ENCODE results near the gene SLC5A5. TPM values are rescaled to one million over a fixed set of nuclear protein-coding genes. Genes with fewer than 3 reads are reported as not detected.
A peak's percentile ranks its signal among the peaks of the same experiment; 100 is the strongest.

The SLC5A5 gene
- total RNA-seq, 3 donors from 2014 or later: not detected

- Histone ChIP-seq H3K4me3 (no peak overlapping the region), H3K36me3 (no peaks in the 10 kb centered on the region), H3K9me3 (no peaks in the 10 kb centered on the region), H3K27ac (no peak overlapping the region), H3K4me1 (no peaks in the 10 kb centered on the region), H3K27me3 (no peaks in the 10 kb centered on the region)
- TF ChIP-seq CTCF (IDR thresholded peaks at IDR 0.05) (no peak), POLR2A (IDR thresholded peaks at IDR 0.05) (no peak), POLR2AphosphoS5 (IDR thresholded peaks at IDR 0.05) (no peak)
- no peak for DNase-seq (ENCODE audit: low spot score in 2 of 2)
- intact Hi-C loops (cut with DNase I; ENCODE audit: low total_unique reads): no loop called here
Measured at GRCh38 chr19:17922138-17922537, 50.4 kb downstream of the SLC5A5 start.

DNA sequence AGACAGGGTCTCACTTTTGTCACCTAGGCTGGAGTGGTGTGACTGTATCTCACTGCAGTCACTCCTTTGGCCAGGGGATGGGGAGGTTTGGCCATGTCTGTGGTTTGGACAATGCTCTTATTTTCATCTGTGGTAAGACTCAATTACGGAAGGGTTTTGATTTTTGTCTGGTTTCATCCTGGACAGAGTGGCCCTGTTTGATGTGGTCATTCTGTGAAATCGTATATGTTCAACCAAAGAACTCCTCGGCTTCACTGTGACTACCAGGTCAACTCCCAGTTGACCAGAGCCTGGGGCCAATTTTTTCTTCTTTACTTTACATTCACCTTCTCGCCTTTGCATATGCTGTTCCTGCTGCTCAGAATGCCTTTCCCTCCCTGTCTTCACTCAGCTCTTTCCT, 54.3 kb downstream of the SLC5A5 start:
- no peak overlapping the region for H3K4me3 ChIP-seq
- no peaks in the 10 kb centered on the region for H3K4me1 ChIP-seq
- intact Hi-C loops (cut with DNase I; ENCODE audit: low total_unique reads): no loop called here
- H3K36me3 ChIP-seq: no peaks in the 10 kb centered on the region
- TF ChIP-seq CTCF (IDR thresholded peaks at IDR 0.05) (no peak), POLR2A (IDR thresholded peaks at IDR 0.05) (no peak), POLR2AphosphoS5 (IDR thresholded peaks at IDR 0.05) (no peak)
- H3K27ac ChIP-seq: no peak overlapping the region
- H3K9me3 ChIP-seq: no peaks in the 10 kb centered on the region
- no peak for DNase-seq (ENCODE audit: low spot score in 2 of 2)
- H3K27me3 ChIP-seq: no peaks in the 10 kb centered on the region

GRCh38 chr19:17929056-17929455, 57.3 kb downstream of the SLC5A5 start:
- Histone ChIP-seq H3K27me3 (no peaks in the 10 kb centered on the region), H3K36me3 (no peaks in the 10 kb centered on the region), H3K4me1 (peaks cover 6 to 8% of the 10 kb centered on the region in 2 donors), H3K27ac (no peak overlapping the region), H3K9me3 (no peaks in the 10 kb centered on the region), H3K4me3 (no peak overlapping the region)
- DNase-seq (ENCODE audit: low spot score in 2 of 2): no peak
- TF ChIP-seq CTCF (IDR thresholded peaks at IDR 0.05): no peak
- intact Hi-C loops (cut with DNase I; ENCODE audit: low total_unique reads): no loop called here

DNA sequence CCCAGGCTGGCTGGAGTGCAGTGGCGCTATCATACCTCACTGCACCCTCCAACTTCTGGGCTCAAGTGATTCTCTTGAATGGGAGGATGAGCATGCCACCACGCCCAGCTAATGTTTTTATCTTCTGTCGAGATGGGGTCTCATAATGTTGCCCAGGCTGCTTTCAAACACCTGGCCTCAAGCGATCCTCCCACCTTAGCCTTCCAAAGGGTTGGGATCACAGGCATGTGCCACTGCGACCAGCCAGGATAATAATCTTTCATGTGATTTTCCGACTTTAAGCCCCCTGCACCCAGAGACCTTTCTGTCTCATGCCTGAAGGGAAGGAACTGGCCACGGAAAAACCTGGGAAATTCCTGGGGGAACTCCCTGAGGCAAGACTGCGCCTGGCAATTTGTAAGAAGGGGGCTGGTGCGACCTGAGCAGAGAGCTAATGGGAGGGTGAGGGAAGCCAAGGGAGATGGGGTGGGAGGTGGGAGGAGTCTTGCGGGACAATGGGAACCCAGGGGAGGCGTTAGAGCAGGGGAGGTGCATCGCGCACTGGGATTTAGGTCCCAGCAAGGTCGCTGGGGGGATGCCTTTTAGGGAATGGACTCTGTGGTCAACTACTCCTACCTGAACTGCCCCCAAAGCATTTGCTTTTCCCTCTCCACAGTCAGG, 59.9 kb downstream of the SLC5A5 start:
- peak overlapping the region in 2 of 3 donors; percentile 80 to 100 for H3K4me3 ChIP-seq
- no peak for DNase-seq (ENCODE audit: low spot score in 2 of 2)
- intact Hi-C loops (cut with DNase I; ENCODE audit: low total_unique reads): loop anchor here (5.0 kb wide), 1 partner anchor 1199 kb away; no protein-coding TSS in a partner anchor

More for the DNA sequence above, 59.9 kb downstream of the SLC5A5 start:
- TF ChIP-seq POLR2AphosphoS5 (IDR thresholded peaks at IDR 0.05) (no peak), CTCF (IDR thresholded peaks at IDR 0.05) (no peak), POLR2A (IDR thresholded peaks at IDR 0.05) (no peak)
- Histone ChIP-seq H3K27ac (no peak overlapping the region), H3K36me3 (no peaks in the 10 kb centered on the region), H3K4me1 (peaks cover 6 to 8% of the 10 kb centered on the region in 2 donors), H3K27me3 (no peaks in the 10 kb centered on the region), H3K9me3 (no peaks in the 10 kb centered on the region)
